Stimulated activated CD4-positive, alpha-beta T cell treated with anti-CD3 and anti-CD28 coated beads, Interleukin-1b, Interleukin-23, amount 100 ng/mL, for 48 hours (primary cell): ENCODE results near the gene TXLNB.
"Not testable (repeated sequence)": the region's sequence is repeated elsewhere in the genome, so short reads cannot be mapped to it uniquely, and the experiment has no call there.

Experiments
- DNase-seq: peaks from one replicate; pipeline ENCODE4 v3.0.0-alpha.2; 2020

TXLNB gene

DNA sequence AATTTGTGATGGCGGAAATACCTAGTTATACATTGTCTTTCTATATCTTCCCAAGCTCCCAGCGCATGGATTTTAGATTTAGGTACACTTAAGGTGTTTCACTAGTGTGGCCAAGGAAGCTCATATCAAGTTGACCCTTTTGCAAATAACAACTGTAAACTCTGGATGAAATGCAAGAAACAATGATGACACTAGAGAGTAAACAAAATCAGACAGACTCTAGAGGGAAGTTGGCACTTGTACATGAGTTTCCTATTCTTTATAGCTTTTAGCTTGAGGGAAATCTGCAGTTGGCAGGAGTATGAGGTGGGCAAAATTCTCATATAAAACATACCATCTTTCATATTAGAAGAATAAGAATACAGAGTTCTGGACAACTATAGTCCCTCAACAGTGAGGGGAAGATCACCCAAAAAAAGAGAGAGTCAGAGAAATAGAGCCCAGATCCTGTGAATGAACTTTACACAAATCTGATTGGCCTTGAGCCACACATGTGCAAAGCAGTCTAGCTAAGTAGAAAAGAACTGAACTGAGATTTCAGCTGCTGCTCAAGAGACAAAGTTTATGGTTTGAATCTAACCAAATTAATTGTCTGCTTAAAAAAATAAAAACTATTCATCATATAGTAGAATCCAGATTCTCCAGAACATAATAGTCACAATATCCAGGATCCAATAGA is 26.1 kb downstream of the TXLNB start:
- DNase-seq, result no peak

DNA sequence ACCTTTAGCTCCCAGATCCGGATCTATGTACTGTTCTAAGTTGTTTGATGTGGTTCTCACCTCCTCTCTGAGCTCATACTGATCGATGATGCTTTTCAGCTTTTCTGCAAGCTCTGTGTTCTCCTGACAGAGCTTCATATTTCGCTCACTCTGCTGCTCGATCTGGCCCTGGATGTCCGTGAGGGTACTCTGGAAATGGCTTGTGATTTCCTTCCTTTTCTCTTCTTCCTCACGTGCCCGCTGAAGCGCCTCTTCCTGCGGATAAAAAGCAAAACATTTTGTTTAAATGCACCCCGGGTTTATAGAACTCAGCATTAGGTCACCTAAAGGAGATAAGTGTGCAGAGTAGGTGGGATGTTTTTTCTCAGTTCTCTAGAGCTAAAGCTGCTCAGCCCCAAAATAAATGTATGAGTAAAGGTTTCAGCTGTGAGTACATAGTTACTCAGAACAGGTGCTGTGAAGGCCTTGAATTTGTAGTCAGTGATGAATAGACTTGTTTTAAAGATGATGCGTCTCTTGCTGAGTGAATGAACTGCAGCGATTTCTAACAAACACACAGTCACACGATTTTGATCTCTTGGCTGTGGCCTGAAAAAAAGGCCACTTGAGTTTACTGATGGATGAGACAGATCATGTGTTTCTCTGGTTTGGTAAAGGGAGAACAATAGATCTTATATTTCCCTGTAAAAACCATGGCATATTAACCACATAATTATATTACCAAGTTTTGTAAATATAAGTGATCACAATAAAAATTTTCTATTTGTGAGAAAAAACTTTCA is 29.1 kb downstream of the TXLNB start:
- DNase-seq, result peak; percentile 31

DNA sequence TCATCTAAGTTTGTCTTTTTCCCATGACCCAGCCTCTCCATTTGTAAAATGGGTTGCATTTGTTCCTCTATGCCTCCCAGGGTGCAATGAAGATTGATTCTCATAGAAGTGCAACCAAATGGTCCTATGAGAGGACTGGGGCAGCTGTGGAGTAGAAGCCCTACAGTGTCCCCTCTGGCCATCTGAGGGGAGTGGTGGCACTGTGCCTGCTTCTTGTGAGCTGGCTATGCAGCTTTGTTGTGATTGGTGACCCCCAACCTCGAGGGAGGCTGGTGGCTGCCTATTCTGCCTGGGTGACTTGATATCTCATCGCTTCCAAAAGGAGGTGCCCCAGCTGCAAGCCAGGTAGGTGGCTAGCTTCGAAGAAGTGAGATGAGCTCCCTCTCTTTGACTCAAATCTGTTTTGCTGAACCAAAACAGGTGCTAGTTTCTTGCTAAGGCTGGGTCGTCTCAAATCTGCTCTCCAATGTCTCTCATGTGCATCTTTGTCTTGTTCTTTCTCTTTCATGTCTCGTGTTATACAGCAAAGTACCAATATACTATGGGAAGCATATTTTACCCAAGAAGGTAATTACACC is 33.9 kb downstream of the TXLNB start:
- DNase-seq, result no peak

DNA sequence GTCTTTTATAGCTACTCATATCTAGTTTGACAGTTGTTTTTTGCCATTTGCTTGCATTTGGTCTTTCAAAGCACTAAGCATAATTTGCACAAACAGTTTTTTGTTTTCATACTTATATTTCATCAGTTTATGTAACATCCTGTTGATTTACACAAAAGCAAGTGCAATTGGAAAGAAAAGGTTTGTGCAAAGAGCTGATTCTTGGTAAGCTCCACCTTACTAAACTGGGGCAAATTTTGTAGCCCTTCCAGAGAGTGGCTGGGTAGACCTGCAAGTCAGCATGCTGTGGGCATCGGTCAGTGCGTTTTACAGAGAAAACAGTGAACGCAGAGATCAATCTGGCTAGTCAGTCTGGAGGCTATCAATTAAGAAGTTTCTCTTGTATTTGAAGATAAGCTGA is 34.5 kb downstream of the TXLNB start:
- no peak for DNase-seq

DNA sequence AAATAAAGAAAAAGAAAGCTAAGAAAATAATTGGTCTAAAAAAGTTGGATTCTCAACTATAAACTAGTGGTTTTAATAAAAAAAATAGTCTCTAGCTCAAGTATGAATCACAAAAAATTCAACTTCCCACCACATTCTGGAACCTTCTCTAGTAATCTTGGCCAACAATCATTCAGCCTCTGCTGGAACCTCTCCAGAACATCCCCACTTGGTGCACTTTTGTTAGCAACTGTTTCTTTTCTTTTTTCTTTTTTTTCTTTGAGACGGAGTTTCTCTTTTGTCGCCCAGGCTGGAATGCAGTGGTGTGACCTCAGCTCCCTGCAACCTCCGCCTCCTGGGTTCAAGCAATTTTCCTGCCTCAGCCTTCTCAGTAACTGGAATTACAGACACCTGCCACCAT is 35.7 kb downstream of the TXLNB start:
- DNase-seq, result no peak

DNA sequence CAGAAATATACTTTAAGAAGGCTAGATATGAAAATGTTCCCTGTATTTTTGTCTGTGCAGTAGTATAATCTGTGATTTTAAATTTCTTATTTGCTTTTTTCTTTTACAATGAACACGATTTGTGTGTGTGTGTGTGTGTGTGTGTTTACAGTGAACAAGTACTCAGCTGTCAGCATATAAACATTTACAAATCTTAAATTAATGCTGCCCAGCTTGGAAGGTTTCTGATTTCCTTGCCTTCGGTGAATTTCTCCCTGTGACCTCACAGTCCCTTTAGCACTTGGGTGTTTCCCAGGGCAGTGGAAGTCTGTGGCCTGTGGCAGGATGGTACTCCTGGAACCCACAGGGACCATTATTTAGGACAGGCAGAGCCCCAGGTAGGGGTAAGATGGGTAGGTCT is 37.6 kb downstream of the TXLNB start:
- DNase-seq, result no peak

DNA sequence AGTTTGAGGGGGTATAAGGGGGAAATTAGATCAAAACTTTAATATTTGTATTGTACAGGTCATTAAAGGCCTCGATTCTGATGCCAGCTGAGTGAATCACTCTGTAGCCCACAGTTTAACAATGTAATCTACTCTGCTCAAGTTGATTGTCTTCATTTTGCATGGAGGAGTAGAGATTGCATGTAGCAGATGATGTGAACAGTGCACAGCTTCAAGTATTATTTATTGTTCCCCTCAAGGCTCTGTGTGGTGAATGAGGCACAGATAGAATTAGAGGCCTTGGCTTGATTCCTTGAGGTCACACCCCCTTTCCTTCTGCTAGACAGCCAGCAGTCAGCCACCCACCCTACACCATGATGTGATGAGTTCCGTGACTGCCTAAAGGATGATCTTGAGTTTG is 38.1 kb downstream of the TXLNB start:
- no peak for DNase-seq

DNA sequence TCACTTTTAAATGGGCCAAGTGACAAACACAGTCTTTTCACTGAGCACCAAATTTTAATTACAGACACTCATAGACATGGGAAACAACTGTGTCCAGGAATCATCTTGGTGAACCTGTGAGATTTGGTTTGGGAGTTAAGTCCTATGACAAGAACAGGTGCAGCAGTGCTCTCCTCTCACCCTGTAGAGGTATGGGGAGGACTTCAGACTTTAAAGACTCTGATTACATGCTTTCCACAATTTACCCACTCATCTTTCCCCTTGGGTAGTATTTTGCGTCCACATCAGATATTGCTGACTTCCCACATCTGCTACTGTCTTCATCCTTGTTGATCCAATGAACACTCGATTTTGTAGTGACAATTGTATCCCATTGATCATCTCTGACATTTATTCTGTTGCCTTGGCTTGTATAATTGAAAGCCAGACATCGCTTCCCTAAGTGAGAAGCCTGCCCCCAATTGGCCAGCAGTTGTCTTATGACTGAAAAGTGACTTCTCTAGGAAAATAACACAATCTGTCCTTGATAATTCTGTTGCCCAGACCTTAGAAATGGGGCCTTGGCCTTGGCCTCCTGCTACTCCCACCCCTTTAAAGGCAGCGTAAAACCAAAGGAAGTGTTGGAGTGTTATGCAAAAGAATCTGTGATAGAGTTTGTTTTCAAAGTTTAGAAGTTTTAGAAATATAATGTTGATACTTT is 40.0 kb downstream of the TXLNB start:
- no peak for DNase-seq

DNA sequence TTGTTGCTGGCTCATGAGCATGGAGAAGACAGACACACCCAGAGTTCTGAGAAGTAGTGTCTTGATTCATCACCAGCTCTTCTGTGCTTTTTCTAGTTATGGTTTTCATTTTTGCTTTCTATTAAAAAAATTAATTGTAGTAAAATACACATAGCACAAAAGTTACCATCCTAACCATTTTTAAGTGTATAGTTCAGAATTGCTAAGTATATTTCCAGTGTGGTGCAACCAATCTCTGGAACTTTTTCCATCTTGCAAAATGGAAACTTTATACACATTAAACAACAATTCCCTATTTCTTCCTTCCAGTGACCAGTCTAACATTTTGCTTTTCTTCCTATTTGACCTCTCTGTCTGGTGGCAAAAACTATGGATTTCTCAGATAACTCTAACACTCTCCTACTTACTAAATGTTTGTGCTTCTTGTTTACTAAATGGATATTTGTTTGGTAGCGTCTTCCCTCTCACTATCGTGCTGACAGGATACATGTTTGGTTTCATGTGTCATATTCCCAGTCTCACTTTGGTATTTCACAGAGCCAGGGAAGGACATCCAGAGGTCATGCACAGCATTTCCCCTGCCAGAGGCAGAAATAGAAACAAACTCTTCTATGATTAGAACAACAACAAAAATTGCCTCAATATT is 40.6 kb downstream of the TXLNB start:
- no peak for DNase-seq

DNA sequence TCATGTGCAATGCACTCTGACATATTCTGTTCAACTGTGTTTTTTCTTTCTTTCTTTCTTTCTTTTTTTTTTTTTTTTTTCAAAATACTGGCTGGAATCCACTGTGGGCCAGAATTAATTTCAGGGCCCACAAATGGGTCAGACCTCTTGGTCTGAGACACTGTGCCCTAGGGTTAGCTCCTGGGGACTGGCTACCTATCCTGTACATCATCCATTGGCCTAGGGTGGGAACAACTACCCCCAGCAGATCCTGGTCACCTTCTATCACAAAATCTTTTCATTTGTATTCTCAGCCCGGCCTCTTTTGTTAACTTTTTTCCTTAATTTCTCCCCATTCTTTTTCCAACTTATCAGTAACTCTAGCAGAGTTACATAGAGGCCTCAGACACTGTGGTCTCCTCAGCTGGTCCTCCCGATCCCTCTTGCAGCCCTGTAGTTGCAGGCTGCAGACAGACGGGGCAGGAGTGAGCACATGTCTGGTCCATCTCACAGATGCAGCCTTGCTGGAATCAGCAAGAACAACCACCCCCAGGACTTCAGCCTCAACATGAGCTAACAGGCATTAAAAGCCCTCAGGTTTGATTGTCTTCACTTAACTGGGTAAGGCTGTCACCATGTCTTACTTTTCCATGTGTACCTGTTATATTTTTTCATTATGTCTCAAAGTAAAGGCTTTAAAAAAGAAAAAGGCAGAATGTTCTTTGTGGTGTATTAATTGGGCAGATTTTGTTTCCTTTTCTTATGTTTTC is 41.3 kb downstream of the TXLNB start:
- peak; percentile 64 for DNase-seq

DNA sequence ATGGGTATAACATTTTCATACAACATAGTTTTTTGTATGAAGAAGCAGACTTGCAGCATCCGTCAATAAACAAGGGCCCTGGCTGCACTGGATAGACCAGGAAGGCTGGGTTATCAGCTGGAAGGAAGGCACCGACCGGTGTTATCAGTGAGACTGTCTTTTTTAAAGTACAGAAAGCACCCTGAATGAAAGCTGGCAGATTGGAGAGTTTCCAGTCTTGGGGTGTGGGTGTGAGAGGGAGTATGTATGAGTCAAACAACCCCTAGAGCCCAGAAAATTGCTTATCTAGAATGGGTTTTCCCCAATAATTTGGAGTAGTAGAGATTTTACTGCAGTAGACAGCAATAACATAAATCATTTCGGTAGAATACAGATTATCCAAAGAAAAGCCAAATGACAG is 42.4 kb downstream of the TXLNB start:
- DNase-seq, result peak; percentile 21

DNA sequence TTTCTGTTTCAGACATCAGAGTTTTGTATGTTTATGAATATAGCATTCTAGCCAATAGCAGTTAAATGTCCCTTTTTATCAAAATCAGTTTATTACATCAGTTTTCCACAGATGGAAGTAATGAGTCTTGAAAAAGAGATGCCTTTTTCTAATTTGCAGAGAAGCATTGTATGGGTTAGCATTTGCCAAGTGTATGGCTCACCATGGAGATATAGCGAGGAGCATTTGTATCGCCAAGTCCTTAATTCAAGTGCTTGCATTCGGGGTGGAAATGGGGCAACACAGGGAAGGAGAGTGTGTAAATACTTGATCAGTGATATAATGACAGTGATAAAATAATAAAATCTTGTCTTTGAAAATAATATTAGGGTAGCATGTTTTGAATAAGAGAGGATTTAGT is 42.9 kb downstream of the TXLNB start:
- no peak for DNase-seq

DNA sequence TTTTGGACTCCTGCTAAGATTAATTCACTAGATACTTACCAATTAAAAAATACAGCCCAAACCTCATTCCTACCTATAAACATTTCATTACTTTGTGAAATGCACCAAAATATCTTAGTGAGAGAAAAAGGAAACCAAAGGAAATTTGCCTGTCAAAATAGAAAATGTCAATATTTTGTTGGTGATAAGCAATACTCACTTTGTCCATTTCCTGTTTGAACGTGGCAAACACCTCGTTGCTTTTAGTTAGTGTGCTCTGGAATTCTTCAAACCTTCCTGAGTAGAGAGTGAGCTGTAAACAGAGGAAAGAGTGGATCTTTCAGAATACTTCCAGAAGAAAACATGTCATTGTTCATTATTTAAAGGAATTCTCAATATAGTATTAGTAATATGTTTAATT is 44.2 kb downstream of the TXLNB start:
- DNase-seq, result no peak

DNA sequence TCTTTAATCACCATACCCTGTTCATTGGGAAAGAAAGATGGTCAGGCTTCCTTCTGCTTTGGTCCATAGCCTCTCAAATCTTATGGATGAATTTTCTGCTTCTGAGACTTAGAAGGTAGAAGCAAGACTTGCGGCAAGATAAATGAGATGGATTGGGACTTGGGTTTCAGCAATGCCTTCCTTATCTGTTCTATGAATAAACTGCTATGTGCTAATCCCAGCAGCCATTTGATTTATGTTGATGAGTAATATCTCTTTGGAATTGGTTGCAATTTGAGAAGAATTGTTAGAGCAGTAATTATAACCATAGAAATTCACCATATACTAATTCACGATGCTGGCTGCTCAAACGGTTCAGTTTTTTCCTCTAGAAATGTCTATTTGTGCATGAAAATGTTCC is 48.3 kb downstream of the TXLNB start:
- DNase-seq, result no peak

DNA sequence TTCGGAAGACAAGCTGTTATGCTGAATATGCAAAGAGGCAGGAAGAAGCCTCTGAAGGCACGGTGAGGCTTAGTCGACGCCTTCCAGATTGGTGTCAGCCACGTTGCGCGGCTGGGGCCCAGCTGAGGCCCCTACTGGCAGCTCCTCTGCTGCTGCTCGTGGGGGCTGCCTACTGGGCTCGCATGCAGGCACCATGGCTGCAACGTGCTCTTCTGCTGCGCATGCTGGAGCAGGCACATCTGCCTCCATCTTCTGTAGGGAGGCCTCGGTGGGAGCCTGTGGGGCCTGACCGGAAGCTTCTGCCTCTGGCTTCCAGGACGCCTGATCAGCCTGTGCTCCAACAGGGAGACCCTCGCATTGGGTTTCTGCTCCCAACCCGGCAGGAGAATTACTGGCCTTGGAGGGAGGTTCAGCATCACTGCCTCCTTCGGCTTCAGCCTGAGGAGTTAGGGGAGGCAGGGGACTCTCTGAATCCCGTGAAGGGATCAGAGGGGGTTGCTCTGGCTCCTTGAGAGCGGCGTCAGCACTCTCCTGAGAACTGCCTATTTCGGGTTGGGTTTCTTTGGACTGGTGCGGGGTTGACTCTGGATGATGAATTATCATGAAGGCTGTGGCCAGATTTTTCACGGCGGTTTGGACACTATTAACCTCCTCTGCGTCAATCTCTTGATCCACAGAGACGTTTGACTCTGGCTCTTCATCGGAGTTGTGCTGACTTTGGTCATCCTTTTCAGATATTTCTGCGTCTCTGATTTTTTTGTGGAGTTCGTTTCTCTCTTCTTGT is 49.1 kb downstream of the TXLNB start:
- no peak for DNase-seq

DNA sequence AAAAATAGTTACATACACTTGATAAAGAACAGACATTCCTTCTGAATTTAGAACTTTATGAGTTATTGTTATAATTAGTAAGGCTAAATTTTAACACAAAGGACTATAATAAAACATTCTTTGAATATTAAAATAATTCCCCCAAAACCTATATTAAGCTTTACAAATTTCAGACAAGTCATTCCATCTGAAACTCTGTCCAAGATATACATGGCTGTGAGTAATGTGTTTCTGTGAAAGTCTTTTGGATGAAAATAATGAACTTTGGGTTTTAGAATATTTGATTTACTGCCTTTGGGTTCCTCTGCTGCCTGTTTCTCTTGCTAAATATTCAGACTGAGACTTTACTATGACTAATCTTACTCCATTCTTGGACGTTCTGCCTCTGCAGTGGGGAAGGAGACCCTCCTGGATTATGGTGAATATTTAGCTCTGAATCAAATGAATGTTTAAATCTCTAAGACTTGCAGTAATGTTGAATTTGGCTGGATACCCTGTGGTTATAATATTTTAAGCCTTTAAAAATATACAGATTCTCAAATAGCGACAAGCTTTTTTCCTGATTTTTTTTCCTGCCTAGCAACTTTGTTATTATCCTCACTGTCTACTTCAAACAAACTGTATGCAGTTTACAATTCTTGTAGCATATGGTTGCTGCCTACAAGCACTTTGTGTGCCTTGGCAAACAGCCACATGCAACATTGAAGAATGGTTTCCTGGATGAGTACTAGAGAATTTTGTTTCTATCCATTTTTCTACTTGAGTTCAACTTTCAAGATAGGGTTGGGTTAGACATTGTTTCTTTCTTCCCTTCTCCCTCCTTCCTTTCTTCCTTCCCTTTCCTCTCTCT is 51.4 kb downstream of the TXLNB start:
- DNase-seq, result no peak

DNA sequence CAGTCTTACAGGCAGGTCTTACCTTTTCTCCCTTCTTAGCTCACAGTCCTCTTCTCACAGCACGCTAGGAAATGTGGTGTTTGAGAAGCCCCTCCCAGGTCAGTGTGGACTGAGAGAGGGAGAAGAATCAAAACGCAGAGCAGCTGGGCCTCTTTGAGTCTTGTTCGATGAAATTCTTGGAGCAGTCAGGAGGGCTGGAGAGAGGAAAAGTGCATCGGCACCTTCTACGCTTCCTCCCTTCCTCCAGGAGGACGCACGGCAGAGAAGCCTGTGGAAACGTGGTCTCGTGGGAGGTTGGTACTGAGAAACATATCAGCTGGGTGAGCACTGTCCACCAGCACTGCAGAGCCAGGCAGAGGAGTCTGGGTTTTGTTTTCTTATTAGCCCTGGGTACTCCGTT is 52.7 kb downstream of the TXLNB start:
- no peak for DNase-seq

DNA sequence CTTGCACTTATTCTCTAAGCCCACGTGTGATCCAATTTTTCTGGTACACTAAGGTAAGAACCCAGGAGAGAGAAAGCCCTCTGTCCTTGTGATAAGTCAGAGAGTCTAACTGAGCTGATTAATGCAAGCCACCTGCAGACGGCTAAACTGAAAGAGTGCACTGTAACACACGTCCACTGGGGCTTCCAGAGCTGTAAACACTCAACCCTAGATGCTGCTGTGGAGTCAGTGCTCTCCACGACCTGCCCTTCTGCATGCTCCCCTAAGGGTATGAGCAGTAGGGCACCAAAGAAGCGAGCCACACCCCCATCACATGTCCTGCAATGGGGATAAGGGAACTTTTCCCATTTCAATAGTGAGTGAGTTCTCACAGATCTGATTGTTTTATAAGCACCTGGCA is 55.7 kb downstream of the TXLNB start:
- DNase-seq, result no peak

DNA sequence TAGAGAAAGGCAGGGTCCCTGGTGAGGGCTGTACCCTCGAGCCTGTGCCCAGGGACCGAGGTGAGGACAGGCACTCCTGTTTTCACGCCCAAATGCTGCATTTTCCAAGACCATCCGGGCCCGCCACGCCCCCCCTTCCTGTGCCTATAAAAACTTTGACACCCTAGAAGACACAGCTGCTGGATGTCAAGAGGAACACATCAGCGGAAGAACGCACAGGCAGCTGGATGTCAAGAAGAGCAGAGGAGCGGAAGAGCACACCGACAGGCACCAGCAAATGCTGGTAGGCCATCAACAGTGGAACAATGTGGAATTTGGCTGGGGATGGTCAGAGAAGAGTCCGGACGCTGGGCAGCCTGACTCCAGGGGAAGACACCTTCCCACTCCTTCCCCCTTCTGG is 56.1 kb downstream of the TXLNB start:
- DNase-seq, result no peak

DNA sequence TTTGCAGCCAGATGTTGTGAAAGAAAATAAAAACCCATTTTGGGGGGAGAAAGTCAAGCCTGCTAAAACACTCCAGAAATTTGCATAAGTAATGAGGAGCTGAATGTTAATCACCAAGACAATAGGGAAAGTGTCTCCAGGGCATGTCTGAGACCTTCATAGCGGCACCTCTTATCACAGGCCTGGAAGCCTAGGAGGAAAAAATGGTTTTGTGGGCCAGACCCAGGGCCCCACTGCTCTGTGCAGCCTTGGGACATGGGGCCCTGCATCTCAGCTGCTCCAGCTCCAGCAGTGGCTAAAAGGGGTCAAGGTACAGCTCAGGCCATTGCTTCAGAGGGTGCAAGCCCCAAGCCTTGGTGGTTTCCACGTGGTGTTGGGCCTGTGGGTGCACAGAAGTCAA is 57.6 kb downstream of the TXLNB start:
- DNase-seq, result not testable (repeated sequence)

DNA sequence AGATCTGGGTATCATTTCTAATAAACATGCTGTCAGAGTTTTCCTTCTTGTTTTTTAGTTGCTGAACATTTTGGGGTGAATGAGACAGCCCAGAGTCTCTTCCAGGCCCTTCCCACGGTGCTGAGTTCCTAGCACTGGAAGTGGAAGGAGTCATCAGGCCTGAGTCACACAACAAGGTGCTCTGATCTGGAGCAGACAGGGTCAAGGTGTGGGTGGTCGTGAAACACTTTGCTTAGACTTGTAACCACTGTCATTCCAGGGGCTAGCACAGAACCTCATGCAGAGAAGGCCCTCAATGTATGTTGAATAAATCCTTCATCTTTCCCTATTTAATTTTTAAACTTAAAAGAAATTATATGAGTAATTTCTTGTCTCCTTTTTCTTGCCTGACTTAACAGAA is 60.6 kb downstream of the TXLNB start:
- no peak for DNase-seq
